A673 (cell line): ENCODE measurements around the gene LRRC9. TPM values are rescaled to one million over a fixed set of nuclear protein-coding genes. Genes with fewer than 3 reads are reported as not detected.

Experiments
- BruUV-seq: library from RNA; stranded (reverse); fragments of 400-500 nt; replicated peaks from 2 replicates; lab custom pipeline; 2021; lab: Mats Ljungman, UMichigan
- CTCF ChIA-PET: fragments of 300-600 bp; sonication (Branson Sonifier 250); formaldehyde crosslinking; loops from one replicate; lab custom pipeline; 2022; ENCODE audit warnings: antibody characterized with exemption; lab: Charles Lee
- POLR2A ChIA-PET: fragments of 300-600 bp; sonication (Branson Sonifier 250); formaldehyde crosslinking; loops from one replicate; lab custom pipeline; 2022; ENCODE audit warnings: antibody characterized with exemption; ENCODE audit not compliant: low non-redundant PET; lab: Charles Lee
- DNase-seq: peaks from one replicate; pipeline ENCODE4 v3.0.0-alpha.2; 2015; ENCODE audit warnings: low spot score
- H3K27ac ChIP-seq: fragments of 200-600 bp; sonication (generic); 2 replicates; pipeline ENCODE4 v1.5.1; 2016; ENCODE audit warnings: mixed run types, low read depth, mild to moderate bottlenecking, mixed read lengths, antibody characterized with exemption, low read length; ENCODE audit not compliant: poor library complexity, severe bottlenecking
- H3K27me3 ChIP-seq: fragments of 200-600 bp; sonication (generic); replicated peaks from 2 replicates; pipeline ENCODE4 v1.6.1; 2017; ENCODE audit warnings: mixed run types, low read depth, mild to moderate bottlenecking, mixed read lengths, antibody characterized with exemption, low read length; ENCODE audit not compliant: insufficient read depth, poor library complexity
- H3K36me3 ChIP-seq: fragments of 200-600 bp; sonication (generic); 2 replicates; pipeline ENCODE4 v1.6.1; 2016; ENCODE audit warnings: mixed run types, mild to moderate bottlenecking, mixed read lengths, antibody characterized with exemption, low read length; ENCODE audit not compliant: insufficient read depth, poor library complexity, severe bottlenecking
- H3K4me1 ChIP-seq: fragments of 200-600 bp; sonication (generic); 2 replicates; pipeline ENCODE4 v1.6.1; 2017; ENCODE audit warnings: mixed run types, mild to moderate bottlenecking, mixed read lengths, antibody characterized with exemption, low read length; ENCODE audit not compliant: insufficient read depth, poor library complexity, severe bottlenecking
- H3K4me3 ChIP-seq: fragments of 200-600 bp; sonication (generic); 2 replicates; pipeline ENCODE4 v1.5.1; 2016; ENCODE audit warnings: low read depth, mixed run types, mild to moderate bottlenecking, mixed read lengths, low read length; ENCODE audit not compliant: poor library complexity, severe bottlenecking
- H3K9me3 ChIP-seq: fragments of 200-600 bp; sonication (generic); 2 replicates; pipeline ENCODE4 v1.6.1; 2016; ENCODE audit warnings: mixed run types, low read depth, mild to moderate bottlenecking, mixed read lengths, antibody characterized with exemption, low read length; ENCODE audit not compliant: poor library complexity, severe bottlenecking
- EZH2 ChIP-seq: fragments of 200-600 bp; sonication (generic); IDR thresholded peaks from 2 replicates; pipeline ENCODE4 v1.6.1; 2017; ENCODE audit warnings: borderline replicate concordance, low read depth, mild to moderate bottlenecking, mixed read lengths, antibody characterized with exemption, low read length; ENCODE audit not compliant: poor library complexity, severe bottlenecking
- intact Hi-C: fragments of 100-400 bp; cut with micrococcal nuclease; formaldehyde crosslinking; loops from one replicate; pipeline ENCODE4 v1.10.0; 2022; ENCODE audit not compliant: unreplicated experiment
- total RNA-seq: library from RNA; stranded (reverse); gene quantifications from 2 replicates; pipeline ENCODE4 v1.2.3, GENCODE V29; 2021
- TF ChIP-seq, protein P1 (sequence below): fragments of 300-800, 200-600 bp; sonication (generic); conservative IDR thresholded peaks from 2 replicates; pipeline ENCODE4 v1.5.1; 2017; ENCODE audit warnings: low read depth, mild to moderate bottlenecking, antibody characterized with exemption, low read length, moderate library complexity, mixed read lengths

LRRC9 gene
- total RNA-seq, 1 experiment from 2014 or later: not detected

- no peaks in the 10 kb centered on the region for H3K9me3 ChIP-seq
- ChIA-PET CTCF (no interaction called here), POLR2A (interaction anchor here (0.6 kb wide), 1 partner anchor 137 kb away, joined by 3 read pairs; no protein-coding TSS in a partner anchor)
- peak; percentile 39 for DNase-seq
- no peaks in the 10 kb centered on the region for H3K36me3 ChIP-seq
- H3K4me1 ChIP-seq: no peaks in the 10 kb centered on the region
- H3K4me3 ChIP-seq: no peak overlapping the region
- H3K27ac ChIP-seq: no peak overlapping the region
- H3K27me3 ChIP-seq: peaks cover 5% of the 10 kb centered on the region
- intact Hi-C loops: no loop called here
- no peak for TF ChIP-seq EZH2
- TF ChIP-seq, protein P1, sequence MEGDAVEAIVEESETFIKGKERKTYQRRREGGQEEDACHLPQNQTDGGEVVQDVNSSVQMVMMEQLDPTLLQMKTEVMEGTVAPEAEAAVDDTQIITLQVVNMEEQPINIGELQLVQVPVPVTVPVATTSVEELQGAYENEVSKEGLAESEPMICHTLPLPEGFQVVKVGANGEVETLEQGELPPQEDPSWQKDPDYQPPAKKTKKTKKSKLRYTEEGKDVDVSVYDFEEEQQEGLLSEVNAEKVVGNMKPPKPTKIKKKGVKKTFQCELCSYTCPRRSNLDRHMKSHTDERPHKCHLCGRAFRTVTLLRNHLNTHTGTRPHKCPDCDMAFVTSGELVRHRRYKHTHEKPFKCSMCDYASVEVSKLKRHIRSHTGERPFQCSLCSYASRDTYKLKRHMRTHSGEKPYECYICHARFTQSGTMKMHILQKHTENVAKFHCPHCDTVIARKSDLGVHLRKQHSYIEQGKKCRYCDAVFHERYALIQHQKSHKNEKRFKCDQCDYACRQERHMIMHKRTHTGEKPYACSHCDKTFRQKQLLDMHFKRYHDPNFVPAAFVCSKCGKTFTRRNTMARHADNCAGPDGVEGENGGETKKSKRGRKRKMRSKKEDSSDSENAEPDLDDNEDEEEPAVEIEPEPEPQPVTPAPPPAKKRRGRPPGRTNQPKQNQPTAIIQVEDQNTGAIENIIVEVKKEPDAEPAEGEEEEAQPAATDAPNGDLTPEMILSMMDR: peak; percentile 59
- no TSS peak for BruUV-seq
Measured at GRCh38 chr14:59882957-59883356, 37.0 kb upstream of the LRRC9 start.

DNA sequence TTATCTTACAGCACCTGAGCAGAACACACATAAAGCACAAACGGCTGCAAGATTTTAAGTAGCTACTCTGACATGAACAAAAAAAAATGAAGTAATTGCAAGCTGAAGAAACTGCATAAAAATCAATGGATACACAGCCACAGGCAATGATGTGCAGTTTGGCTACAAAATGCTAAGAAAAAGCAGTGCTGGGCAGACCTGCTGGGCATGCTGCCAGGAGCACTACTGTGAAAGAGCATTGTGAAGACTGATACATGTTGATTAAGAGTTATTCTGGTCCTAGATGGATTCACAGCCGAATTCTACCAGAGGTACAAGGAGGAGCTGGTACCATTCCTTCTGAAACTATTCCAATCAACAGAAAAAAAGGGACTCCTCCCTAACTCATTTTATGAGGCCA, 29.3 kb upstream of the LRRC9 start:
- BruUV-seq: no TSS peak
- Histone ChIP-seq H3K27me3 (peaks cover 10% of the 10 kb centered on the region), H3K36me3 (no peaks in the 10 kb centered on the region), H3K4me1 (no peaks in the 10 kb centered on the region), H3K4me3 (no peak overlapping the region), H3K9me3 (no peaks in the 10 kb centered on the region), H3K27ac (no peak overlapping the region)
- CTCF ChIA-PET: no interaction called here
- intact Hi-C loops: no loop called here
- POLR2A ChIA-PET: no interaction called here
- TF ChIP-seq EZH2: no peak
- TF ChIP-seq, protein P1: no peak
- peak; percentile 19 for DNase-seq

- intact Hi-C loops: loop anchor here (5.0 kb wide), 3 partner anchors 188 to 383 kb away; no protein-coding TSS in a partner anchor
- ChIA-PET CTCF (interaction anchor here (1.0 kb wide), 1 partner anchor 10 kb away, joined by 3 read pairs; no protein-coding TSS in a partner anchor), POLR2A (no interaction called here)
- DNase-seq: no peak
- Histone ChIP-seq H3K27me3 (no peaks in the 10 kb centered on the region), H3K4me3 (no peak overlapping the region), H3K9me3 (no peaks in the 10 kb centered on the region), H3K4me1 (no peaks in the 10 kb centered on the region), H3K27ac (no peak overlapping the region), H3K36me3 (no peaks in the 10 kb centered on the region)
- no peak for TF ChIP-seq EZH2
- TF ChIP-seq, protein P1: no peak
- BruUV-seq: no TSS peak
Measured at GRCh38 chr14:59895721-59896120, 24.2 kb upstream of the LRRC9 start.
